AG04449 (cell line): Measurements from ENCODE around the gene SHC3.
"Not testable (repeated sequence)": the region's sequence is repeated elsewhere in the genome, so short reads cannot be mapped to it uniquely, and the experiment has no call there.

ENCODE experiments used
- CTCF ChIA-PET: fragments of 350-600 bp; formaldehyde crosslinking; extraction: SDS; loops from one replicate; lab custom pipeline; 2021; ENCODE audit warnings: antibody characterized with exemption; lab: Yijun Ruan, JAX
- POLR2A ChIA-PET: fragments of 400-600, 350-600 bp; formaldehyde crosslinking; extraction: SDS; loops from one replicate; lab custom pipeline; 2020; ENCODE audit warnings: antibody characterized with exemption, inconsistent platforms; lab: Yijun Ruan, JAX
- DNase-seq: peaks from one replicate; pipeline ENCODE4 v3.0.0-alpha.2; 2010; ENCODE audit warnings: low read depth, low spot score
- H3K4me3 ChIP-seq: 2 replicates; pipeline ENCODE4 v1.5.1; 2011; ENCODE audit warnings: low read depth, mild to moderate bottlenecking, control low read depth, low read length
- CTCF ChIP-seq: IDR thresholded peaks from one replicate; pipeline ENCODE4 v1.5.1; 2011; ENCODE audit warnings: mild to moderate bottlenecking, moderate library complexity, low read length, control low read depth, inconsistent platforms; ENCODE audit not compliant: insufficient read depth; ENCODE audit errors: missing control alignments

Gene SHC3

GRCh38 chr9:89223396-89223977 lies 44.9 kb upstream of the SHC3 start:
- DNase-seq, result no peak
- POLR2A ChIA-PET, result no interaction called here
- TF ChIP-seq CTCF, result no peak
- H3K4me3 ChIP-seq, result no peak overlapping the region
- CTCF ChIA-PET, result no interaction called here

- ChIA-PET CTCF (no interaction called here), POLR2A (no interaction called here)
- no peak overlapping the region for H3K4me3 ChIP-seq
- no peak for TF ChIP-seq CTCF
- DNase-seq, result no peak
Observed at GRCh38 chr9:89219637-89220036, 41.0 kb upstream of the SHC3 start.

GRCh38 chr9:89218040-89218928 lies 39.7 kb upstream of the SHC3 start:
- no peak for TF ChIP-seq CTCF
- ChIA-PET CTCF (no interaction called here), POLR2A (no interaction called here)
- DNase-seq, result no peak
- no peak overlapping the region for H3K4me3 ChIP-seq

- no peak for DNase-seq
- H3K4me3 ChIP-seq, result no peak overlapping the region
- CTCF ChIA-PET, result no interaction called here
- POLR2A ChIA-PET, result no interaction called here
- no peak for TF ChIP-seq CTCF
Observed at GRCh38 chr9:89215342-89215741, 36.7 kb upstream of the SHC3 start.

- no peak for TF ChIP-seq CTCF
- ChIA-PET POLR2A (no interaction called here), CTCF (no interaction called here)
- H3K4me3 ChIP-seq, result no peak overlapping the region
- no peak for DNase-seq
Observed at GRCh38 chr9:89213396-89213880, 34.8 kb upstream of the SHC3 start.

GRCh38 chr9:89212171-89212570 lies 33.6 kb upstream of the SHC3 start:
- no peak for TF ChIP-seq CTCF

GRCh38 chr9:89209311-89209710 lies 30.7 kb upstream of the SHC3 start:
- CTCF ChIA-PET, DNase-seq, H3K4me3 ChIP-seq, POLR2A ChIA-PET: not testable (repeated sequence)

More at GRCh38 chr9:89212171-89212570, 33.6 kb upstream of the SHC3 start:
- H3K4me3 ChIP-seq, result no peak overlapping the region
- no peak for DNase-seq
- ChIA-PET CTCF (no interaction called here), POLR2A (no interaction called here)
